Adrenal gland (tissue), 5 donors: Measurements from ENCODE around the gene ST3GAL4.

Experiments used
- CTCF ChIP-seq, 6 experiments: fragments of 450-650 bp in 4 of 6; fragments of 200-600 bp in 2 of 6; sonication (generic) in 1 of 6; IDR thresholded peaks; 1 replicate in 5 of 6; 2 replicates in 1 of 6; pipeline versions ENCODE4 v1.5.1 to v1.8.0; 2016 to 2021; ENCODE audit warnings: antibody characterized with exemption in 6 of 6, mild to moderate bottlenecking in 2 of 6, moderate library complexity in 1 of 6
- POLR2A ChIP-seq, 2 donors: fragments of 450-650 bp; IDR thresholded peaks; one replicate each; pipeline ENCODE4 v1.6.1; 2017; ENCODE audit warnings: antibody characterized with exemption in 2 of 2, mild to moderate bottlenecking in 2 of 2, moderate library complexity in 1 of 2
- donor health status: DM: no; HTN: no; CAD: no.

GRCh38 chr11:126419801-126420697, 64.6 kb downstream of the ST3GAL4 start:
- TF ChIP-seq CTCF (IDR thresholded peaks at IDR 0.05) (no peak), POLR2A (IDR thresholded peaks at IDR 0.05) (no peak)
